CD1c-positive myeloid dendritic cell (primary cell): Measurements from ENCODE around the gene CATSPER2.
"Not testable (repeated sequence)": the region's sequence is repeated elsewhere in the genome, so short reads cannot be mapped to it uniquely, and the experiment has no call there.

Experiments used
- DNase-seq: peaks from one replicate; pipeline ENCODE4 v3.0.0-alpha.2; 2016; ENCODE audit errors: extremely low spot score

The CATSPER2 gene

GRCh38 chr15:43593328-43594190 lies 55.1 kb downstream of the CATSPER2 start, which contains the start of gene CKMT1B:
CKMT1B (plus strand) TSS chr15:43594027; CDS start chr15:43594219, 192 bp downstream.
- not testable (repeated sequence) for DNase-seq

GRCh38 chr15:43592841-43593240 lies 55.8 kb downstream of the CATSPER2 start:
- not testable (repeated sequence) for DNase-seq

GRCh38 chr15:43589778-43590466 lies 58.7 kb downstream of the CATSPER2 start, which contains the start of gene PPIP5K1:
PPIP5K1 (minus strand) TSS chr15:43590208; CDS start chr15:43584504, 5,704 bp downstream.
- not testable (repeated sequence) for DNase-seq
